ENCODE data around the gene ECHDC3.

ECHDC3 gene

GRCh38 chr10:11808808-11809207 lies 66.6 kb downstream of the ECHDC3 start:
- TF ChIP-seq CTCF (IDR thresholded peaks at IDR 0.05; ENCODE audit: borderline replicate concordance, insufficient read depth, low read depth, low read length), result no peak
- no peak overlapping the region for H3K4me3 ChIP-seq (ENCODE audit: low read depth, low read length)

GRCh38 chr10:11810313-11810766 lies 68.2 kb downstream of the ECHDC3 start:
- TF ChIP-seq CTCF (IDR thresholded peaks at IDR 0.05; ENCODE audit: borderline replicate concordance, insufficient read depth, low read depth, low read length), result no peak
- no peak overlapping the region for H3K4me3 ChIP-seq (ENCODE audit: low read depth, low read length)

GRCh38 chr10:11810973-11811372 lies 68.8 kb downstream of the ECHDC3 start:
- no peak for TF ChIP-seq CTCF (IDR thresholded peaks at IDR 0.05; ENCODE audit: borderline replicate concordance, insufficient read depth, low read depth, low read length)
- no peak overlapping the region for H3K4me3 ChIP-seq (ENCODE audit: low read depth, low read length)

- H3K4me3 ChIP-seq (ENCODE audit: low read depth, low read length), result no peak overlapping the region
- TF ChIP-seq CTCF (IDR thresholded peaks at IDR 0.05; ENCODE audit: borderline replicate concordance, insufficient read depth, low read depth, low read length), result no peak
Observed at GRCh38 chr10:11813177-11813576, 71.0 kb downstream of the ECHDC3 start.

All from GM12875 (cell line).